ENCODE measurements around the gene OR51E1.

The OR51E1 gene

DNA sequence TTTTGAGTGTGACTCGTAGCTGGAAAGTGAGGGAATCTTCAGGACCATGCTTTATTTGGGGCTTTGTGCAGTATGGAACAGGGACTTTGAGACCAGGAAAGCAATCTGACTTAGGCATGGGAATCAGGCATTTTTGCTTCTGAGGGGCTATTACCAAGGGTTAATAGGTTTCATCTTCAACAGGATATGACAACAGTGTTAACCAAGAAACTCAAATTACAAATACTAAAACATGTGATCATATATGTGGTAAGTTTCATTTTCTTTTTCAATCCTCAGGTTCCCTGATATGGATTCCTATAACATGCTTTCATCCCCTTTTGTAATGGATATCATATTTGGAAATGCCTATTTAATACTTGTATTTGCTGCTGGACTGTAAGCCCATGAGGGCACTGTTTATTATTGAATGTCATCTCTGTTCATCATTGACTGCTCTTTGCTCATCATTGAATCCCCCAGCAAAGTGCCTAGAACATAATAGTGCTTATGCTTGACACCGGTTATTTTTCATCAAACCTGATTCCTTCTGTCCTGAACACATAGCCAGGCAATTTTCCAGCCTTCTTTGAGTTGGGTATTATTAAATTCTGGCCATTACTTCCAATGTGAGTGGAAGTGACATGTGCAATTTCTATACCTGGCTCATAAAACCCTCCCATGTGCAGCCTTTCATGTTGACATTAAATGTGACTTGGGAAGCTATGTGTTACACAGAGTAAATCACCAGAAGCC, 11.0 kb downstream of the OR51E1 start:
- DNase-seq, result no peak

DNA sequence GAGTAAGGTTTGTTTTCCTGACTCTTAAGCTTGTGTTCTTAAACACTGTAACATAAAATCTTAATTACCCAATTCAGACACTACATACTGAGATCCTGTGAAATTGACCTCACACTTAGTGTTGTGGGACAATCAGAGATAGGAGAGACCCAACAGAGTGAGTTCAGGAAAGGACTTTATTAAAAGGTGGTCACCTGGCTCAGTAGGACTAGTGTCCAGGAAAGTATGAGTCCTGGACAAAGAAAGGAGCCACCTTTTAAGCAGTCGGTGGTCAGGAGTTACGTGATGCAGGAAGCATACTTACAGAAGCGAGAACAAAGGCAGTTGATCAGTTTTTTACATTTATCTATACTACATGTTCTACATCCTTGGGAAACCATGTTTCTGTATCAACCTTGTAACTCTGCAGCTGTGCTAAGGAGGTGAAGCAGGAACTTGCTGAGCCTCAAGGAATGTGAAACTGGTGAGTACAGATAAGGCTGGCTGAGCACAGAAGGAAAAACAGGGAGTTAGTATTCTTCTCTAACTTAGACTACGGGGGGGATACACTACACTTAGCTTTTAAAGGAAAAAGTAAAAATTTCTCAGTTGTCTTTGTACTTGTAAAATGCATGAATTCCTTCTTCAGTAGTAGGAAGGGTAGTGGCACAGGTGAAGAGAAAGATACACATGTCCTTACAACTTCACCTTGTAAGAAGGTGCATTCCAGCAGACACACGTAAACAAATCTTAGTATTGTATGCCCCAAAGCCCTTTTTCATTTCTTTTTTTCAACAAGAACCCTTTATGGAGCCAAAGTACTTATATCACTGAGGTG, 15.1 kb downstream of the OR51E1 start:
- DNase-seq, result no peak

GRCh38 chr11:4662876-4663275, 19.1 kb downstream of the OR51E1 start:
- DNase-seq, result no peak

- no peak for DNase-seq
Measured at GRCh38 chr11:4664183-4664582, 20.4 kb downstream of the OR51E1 start.

DNA sequence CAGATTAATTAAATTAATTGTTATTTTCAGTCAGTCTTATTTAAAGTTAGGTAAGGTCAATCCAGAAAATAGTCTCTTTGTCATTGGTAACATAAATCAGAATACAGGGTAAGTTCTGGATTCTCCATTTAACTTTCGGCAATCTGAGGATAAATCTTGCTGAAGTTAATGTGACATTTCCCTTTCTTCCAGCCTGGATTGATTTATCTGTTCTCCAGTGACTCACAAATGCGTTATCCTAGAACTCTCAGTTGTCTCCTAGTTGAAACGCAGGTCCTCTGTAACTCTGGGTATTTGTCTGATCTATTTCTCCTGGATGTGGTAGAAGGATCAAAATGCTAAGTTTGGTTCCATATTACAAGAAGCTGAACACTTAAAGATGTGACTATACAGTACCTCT, 21.0 kb downstream of the OR51E1 start:
- no peak for DNase-seq

GRCh38 chr11:4665424-4665823, 21.6 kb downstream of the OR51E1 start:
- no peak for DNase-seq

DNA sequence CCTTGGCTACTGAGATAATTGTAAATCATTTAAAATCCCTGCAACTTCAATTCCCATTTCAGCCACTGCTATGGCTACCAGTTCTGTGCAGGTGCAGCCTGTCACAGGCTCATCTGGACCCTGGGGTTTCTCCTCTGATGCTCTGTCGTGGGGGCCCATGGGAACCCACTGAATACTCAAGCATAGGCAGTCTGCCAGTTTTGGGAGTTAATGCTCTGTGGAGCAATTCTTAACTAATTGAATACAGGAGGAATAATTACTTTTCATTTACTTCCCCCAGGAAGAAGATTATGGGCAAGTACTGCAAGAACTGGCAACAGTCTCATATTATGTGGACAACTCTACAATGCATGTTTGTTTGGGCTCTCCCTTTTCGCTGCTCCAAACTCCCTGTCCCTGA, 28.0 kb downstream of the OR51E1 start:
- no peak for DNase-seq

DNA sequence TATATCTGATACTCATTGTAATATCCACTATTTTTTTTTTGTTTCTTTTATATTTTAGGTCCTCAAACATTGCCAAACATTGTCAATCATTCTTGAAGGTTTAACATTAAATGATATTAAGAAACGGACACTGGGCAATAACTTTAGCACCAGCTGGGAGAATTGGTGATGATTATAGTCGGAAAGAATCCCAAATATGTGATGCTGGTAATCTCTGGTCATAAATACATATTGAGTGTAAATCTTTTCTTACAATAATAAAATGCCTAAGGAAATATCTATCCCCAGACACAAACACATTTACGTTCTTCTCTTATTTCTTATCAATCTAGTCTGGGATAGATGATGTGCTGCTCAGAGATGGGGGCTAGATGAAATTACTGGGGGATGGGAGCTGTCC, 28.7 kb downstream of the OR51E1 start:
- DNase-seq, result no peak

DNA sequence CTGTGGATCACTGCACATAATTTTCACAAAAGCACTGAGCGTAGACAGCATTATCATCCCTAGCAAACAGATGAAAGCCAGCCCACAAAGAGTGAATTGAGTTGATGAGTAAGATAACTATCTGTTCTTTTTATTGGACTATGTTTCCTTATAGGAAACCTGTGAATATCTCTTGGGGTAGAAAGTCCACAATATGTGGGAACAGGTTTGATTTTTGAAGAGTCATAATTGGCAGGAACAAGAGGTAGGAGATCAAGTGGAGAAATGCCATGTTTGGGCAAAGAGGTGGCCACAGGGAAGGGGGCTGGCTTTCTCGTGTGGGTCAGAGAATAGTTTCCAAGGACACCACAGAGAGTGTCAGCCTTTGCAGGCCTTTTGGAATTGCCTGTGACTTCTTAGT, 30.0 kb downstream of the OR51E1 start:
- no peak for DNase-seq

GRCh38 chr11:4677948-4678347, 34.2 kb downstream of the OR51E1 start:
- DNase-seq, result no peak

GRCh38 chr11:4680341-4680740, 36.6 kb downstream of the OR51E1 start:
- DNase-seq, result no peak

GRCh38 chr11:4682623-4683419, 39.0 kb downstream of the OR51E1 start:
- no peak for DNase-seq

- DNase-seq, result no peak
Measured at GRCh38 chr11:4684631-4685285, 41.0 kb downstream of the OR51E1 start.

DNA sequence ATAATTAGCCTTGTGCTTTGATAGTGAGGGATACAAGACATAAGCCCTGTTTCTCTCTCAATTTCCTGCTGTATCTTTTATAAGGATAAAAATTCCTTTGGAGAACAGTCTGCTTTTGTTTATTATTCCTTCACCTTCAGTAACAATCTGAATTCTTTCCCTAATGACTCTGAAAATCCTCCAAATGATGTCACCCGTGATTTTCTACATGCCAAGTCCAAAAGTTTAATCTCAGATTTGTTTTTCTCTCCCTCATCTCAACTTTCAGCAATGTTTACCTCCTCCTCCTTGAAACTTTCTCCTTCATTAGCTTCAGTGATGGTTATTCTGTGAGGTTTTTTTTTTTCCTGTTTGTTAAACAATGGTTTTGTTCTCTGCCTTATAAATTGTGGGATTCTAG, 51.7 kb downstream of the OR51E1 start:
- no peak for DNase-seq

GRCh38 chr11:4697585-4697984, 53.8 kb downstream of the OR51E1 start, which contains the start of gene OR51E2:
OR51E2 (minus strand) TSS chr11:4697853; CDS start chr11:4682711, 15,142 bp downstream.
- DNase-seq, result no peak

- DNase-seq, result no peak
Measured at GRCh38 chr11:4699697-4700435, 56.1 kb downstream of the OR51E1 start.

GRCh38 chr11:4700436-4700820, 56.6 kb downstream of the OR51E1 start:
- DNase-seq, result no peak

DNA sequence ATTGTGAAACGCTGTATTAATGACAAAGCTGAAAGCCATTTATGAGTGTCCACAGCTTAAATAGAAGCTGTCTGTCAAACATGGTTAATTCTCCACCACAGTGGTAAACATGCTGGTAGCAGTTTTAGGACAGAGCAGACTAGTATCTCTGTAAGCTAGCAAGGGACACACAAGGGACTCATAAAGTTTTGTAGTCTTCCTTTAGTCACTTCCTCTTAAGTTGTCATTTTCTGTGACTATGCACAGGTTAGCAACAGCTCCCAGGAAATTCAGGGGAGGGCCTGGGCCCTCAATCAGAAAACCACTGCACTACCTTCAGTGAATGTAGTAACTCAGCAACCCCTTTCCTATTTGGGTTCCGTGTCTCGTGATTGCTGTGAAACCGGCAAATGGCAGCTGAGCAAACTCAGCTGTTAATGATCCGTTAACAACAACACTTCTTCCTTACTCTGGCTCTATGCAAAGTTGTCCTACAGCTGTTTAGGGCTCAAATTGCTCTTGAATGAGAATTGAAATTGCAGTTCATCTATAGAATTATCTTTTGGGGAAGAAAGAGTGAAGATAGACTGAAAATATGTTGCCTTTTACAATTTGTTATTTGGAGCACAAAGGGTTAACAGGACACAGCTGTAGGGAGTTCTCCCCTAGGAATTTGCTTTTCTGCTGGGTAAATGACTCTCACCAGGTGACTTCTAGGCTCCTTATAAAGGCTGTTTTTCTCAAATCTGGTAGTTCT, 60.4 kb downstream of the OR51E1 start, which contains the start of gene MMP26:
Gene MMP26, plus strand, starts transcription at position 731 of the 736 bp plus-strand sequence.
- no peak for DNase-seq

DNA sequence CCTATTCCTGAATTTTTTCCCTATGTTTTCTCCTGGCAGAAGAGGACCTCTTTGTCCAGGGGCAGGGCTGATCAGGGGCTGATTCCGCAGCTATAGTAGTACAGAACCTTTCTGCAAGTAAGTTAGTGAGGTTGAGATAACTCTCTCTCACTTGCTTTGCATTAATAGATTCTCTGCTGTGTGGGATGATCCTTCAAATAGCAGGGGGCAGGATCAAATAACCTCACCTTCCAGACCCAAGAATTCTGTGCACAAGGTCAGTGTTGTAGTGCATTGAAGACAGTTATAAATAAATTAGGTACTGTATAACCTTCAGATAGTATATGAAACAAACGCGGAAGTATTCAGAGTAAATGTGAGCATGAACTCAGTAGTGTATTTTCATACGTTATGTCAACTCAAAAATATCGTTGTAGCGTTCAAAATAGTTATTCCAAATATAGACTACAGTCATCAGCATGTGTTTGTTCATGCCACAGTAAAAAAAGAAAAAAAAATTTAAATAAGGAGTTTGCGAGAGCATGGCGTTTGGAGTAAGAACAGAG, 61.1 kb downstream of the OR51E1 start:
- no peak for DNase-seq

All from CD4-positive, alpha-beta T cell treated with Interferon gamma for 1 hour (primary cell).